ENCODE data around the gene GPR35.

The GPR35 gene

DNA sequence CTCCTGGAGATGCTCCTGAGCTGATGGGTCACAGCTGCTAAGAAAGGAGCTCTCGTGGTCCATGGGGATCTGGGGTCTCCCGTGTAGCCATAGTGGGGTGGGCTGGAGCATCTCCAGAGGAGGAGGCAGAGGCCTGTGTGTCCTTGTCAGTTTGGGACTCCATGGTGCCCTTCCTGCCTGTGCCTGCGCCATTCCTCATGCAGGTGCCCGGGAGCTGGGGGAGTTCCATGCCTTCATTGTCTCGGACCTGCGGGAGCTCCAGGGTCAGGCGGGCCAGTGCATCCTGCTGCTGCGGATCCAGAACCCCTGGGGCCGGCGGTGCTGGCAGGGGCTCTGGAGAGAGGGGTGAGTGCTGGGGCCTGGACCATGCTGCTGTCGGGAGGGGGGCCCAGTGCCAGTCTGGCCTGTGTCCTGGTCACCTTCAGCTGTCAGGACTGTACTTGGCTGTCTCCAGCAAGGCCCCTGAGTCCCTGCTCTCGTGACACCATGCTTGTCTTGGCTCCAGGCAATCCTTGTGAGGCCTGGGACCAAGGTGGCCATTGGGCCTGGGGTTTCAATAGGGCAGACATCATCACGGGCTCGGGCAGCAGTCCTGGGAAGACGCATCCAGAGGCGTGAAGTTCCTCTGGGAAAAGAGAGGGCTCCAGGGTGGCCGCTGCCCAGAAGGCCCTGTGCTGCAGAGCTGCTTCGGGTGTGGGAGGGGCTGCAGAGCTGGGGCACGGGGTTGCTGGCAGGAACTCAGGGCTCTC lies 31.4 kb upstream of the GPR35 start:
- no peak for TF ChIP-seq CTCF (IDR thresholded peaks at IDR 0.05; ENCODE audit: extremely low read depth, insufficient read depth, missing control alignments)
- no peak for DNase-seq (ENCODE audit: low spot score)
- in situ Hi-C loops (cut with MboI; ENCODE audit: low pct_unique_long_range_greater_than_20kb, low sequenced_read_pairs, unreplicated experiment): no loop called here

DNA sequence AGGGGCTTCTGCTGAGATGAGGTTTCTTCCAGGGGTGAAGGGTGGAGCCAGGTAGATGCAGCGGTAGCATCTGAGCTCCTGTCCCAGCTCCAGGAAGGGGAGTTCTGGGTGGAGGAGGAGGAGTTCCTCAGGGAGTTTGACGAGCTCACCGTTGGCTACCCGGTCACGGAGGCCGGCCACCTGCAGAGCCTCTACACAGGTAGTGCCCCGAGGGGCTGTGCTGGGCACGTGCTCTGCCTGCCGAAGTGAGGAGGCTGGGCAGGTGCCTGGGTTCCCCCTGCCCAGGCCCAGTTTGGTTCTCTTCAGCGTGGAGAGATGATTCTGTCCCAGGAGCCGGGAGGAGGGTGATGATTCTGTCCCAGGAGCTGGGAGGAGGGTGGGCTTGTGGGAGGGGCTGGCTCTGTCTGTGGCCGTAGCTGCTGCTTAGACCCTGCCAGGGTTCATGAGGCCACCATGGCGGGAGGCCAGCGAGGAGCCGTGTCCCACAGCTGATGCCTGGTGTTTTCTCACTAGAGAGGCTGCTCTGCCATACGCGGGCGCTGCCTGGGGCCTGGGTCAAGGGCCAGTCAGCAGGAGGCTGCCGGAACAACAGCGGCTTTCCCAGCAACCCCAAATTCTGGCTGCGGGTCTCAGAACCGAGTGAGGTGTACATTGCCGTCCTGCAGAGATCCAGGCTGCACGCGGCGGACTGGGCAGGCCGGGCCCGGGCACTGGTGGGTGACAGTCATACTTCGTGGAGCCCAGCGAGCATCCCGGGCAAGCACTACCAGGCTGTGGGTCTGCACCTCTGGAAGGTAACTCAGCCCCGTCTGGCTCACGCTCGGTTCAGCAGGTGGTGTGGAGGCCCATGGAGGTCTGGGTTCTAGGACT lies 30.5 kb upstream of the GPR35 start:
- no peak for DNase-seq (ENCODE audit: low spot score)
- TF ChIP-seq CTCF (IDR thresholded peaks at IDR 0.05; ENCODE audit: extremely low read depth, insufficient read depth, missing control alignments): no peak
- in situ Hi-C loops (cut with MboI; ENCODE audit: low pct_unique_long_range_greater_than_20kb, low sequenced_read_pairs, unreplicated experiment): no loop called here

DNA sequence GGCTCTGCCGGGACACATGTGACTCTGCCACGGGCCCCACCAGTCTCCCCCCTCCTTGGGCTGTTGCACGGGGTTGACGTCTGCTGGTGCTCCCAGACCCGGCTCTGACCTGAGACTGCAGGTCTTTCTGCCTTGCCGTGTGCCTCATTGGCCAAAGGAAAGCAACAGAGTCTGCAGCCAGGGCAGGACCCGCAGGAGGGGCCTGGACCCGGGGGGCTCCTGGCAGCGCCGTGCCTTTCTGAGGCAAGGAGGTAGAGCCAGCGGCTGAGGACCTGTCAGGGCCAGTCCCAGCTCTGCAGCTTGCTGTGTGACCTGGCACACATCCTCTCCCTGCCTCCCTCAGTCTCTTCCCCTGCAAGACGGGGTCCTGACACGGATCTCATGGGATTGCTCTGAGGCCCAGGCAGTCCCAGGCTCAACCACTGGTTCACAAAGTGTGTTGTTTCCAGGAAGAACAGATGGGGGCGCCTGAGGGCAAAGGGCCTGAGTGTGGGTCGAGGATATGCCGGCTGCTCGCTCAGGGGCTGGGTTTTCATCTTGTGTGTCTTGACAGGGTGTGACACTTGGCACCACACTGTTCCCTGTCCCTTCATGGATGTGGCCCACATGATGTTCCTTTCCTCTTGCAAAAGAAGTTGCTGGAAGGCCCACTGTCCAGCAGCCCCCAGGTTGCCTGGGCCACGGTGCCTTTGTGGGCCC lies 29.8 kb upstream of the GPR35 start:
- TF ChIP-seq CTCF (IDR thresholded peaks at IDR 0.05; ENCODE audit: extremely low read depth, insufficient read depth, missing control alignments): peak; percentile 65
- DNase-seq (ENCODE audit: low spot score): peak; percentile 74
- in situ Hi-C loops (cut with MboI; ENCODE audit: low pct_unique_long_range_greater_than_20kb, low sequenced_read_pairs, unreplicated experiment): no loop called here

DNA sequence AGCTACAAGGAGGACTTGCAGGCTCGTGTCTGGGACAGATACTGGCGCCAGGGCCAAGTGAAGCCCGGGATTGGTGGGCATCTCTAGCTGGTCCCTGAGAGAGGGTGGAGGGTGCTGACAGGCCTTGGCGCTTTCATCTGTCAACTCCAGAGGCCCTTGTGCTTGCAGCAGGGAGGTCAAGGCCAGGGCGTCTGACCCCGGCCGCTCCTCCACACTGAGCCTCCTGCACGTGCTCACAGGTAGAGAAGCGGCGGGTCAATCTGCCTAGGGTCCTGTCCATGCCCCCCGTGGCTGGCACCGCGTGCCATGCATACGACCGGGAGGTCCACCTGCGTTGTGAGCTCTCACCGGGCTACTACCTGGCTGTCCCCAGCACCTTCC lies 29.2 kb upstream of the GPR35 start:
- in situ Hi-C loops (cut with MboI; ENCODE audit: low pct_unique_long_range_greater_than_20kb, low sequenced_read_pairs, unreplicated experiment): no loop called here
- TF ChIP-seq CTCF (IDR thresholded peaks at IDR 0.05; ENCODE audit: extremely low read depth, insufficient read depth, missing control alignments): no peak
- DNase-seq (ENCODE audit: low spot score): no peak

DNA sequence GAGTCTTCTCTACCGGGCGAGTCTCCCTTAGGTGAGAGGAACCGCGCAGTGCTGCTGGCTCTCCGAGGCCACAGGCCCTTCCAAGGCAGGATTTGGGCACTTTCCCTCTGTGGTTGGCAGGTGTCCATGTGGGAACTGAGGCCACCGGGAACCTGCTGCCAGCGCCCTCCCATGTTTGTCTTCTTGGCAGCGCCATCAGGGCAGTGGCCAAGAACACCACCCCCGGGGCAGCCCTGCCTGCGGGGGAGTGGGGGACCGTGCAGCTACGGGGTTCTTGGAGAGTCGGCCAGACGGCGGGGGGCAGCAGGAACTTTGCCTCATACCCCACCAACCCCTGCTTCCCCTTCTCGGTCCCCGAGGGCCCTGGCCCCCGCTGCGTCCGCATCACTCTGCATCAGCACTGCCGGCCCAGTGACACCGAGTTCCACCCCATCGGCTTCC lies 28.8 kb upstream of the GPR35 start:
- no peak for TF ChIP-seq CTCF (IDR thresholded peaks at IDR 0.05; ENCODE audit: extremely low read depth, insufficient read depth, missing control alignments)
- in situ Hi-C loops (cut with MboI; ENCODE audit: low pct_unique_long_range_greater_than_20kb, low sequenced_read_pairs, unreplicated experiment): no loop called here
- no peak for DNase-seq (ENCODE audit: low spot score)

- in situ Hi-C loops (cut with MboI; ENCODE audit: low pct_unique_long_range_greater_than_20kb, low sequenced_read_pairs, unreplicated experiment): no loop called here
Measured at GRCh38 chr2:240597054-240597418, 28.2 kb upstream of the GPR35 start.

More at GRCh38 chr2:240597054-240597418, 28.2 kb upstream of the GPR35 start:
- DNase-seq (ENCODE audit: low spot score): no peak
- no peak for TF ChIP-seq CTCF (IDR thresholded peaks at IDR 0.05; ENCODE audit: extremely low read depth, insufficient read depth, missing control alignments)

All from GM13977 (cell line).